SIG-M5 treated with dmso at 0.1 percent for 504 hours (cell line): ENCODE results near the gene BCL11B.
A peak's percentile ranks its signal among the peaks of the same experiment; 100 is the strongest.

ENCODE experiments used
- DNase-seq: peaks from one replicate; lab custom pipeline; 2025; ENCODE audit not compliant: unreplicated experiment; lab: John Stamatoyannopoulos, UW

BCL11B gene

GRCh38 chr14:99287269-99287942, 15.4 kb upstream of the BCL11B start:
- no peak for DNase-seq

- DNase-seq: no peak
Measured at GRCh38 chr14:99286761-99287160, 14.8 kb upstream of the BCL11B start.

GRCh38 chr14:99284254-99285004, 12.4 kb upstream of the BCL11B start:
- no peak for DNase-seq

GRCh38 chr14:99282261-99283050, 10.5 kb upstream of the BCL11B start:
- no peak for DNase-seq

GRCh38 chr14:99281396-99281795, 9.4 kb upstream of the BCL11B start:
- no peak for DNase-seq

GRCh38 chr14:99280852-99281251, 8.9 kb upstream of the BCL11B start:
- no peak for DNase-seq

- no peak for DNase-seq
Measured at GRCh38 chr14:99280066-99280731, 8.2 kb upstream of the BCL11B start.

GRCh38 chr14:99278836-99279235, 6.8 kb upstream of the BCL11B start:
- DNase-seq: no peak

- DNase-seq: no peak
Measured at GRCh38 chr14:99277530-99277929, 5.5 kb upstream of the BCL11B start.

GRCh38 chr14:99276482-99276881, 4.5 kb upstream of the BCL11B start:
- no peak for DNase-seq

- DNase-seq: no peak
Measured at GRCh38 chr14:99275222-99275584, 3.2 kb upstream of the BCL11B start.

GRCh38 chr14:99274346-99275221, 2.6 kb upstream of the BCL11B start:
- peak; percentile 69 for DNase-seq

- DNase-seq: no peak
Measured at GRCh38 chr14:99273766-99274345, 1.9 kb upstream of the BCL11B start.

GRCh38 chr14:99272899-99273765, 1.1 kb upstream of the BCL11B start:
- DNase-seq: no peak

- DNase-seq: no peak
Measured at GRCh38 chr14:99272632-99272898, 568 bp upstream of the BCL11B start.

- no peak for DNase-seq
Measured at GRCh38 chr14:99271221-99271941, 616 bp downstream of the BCL11B start.

- DNase-seq: no peak
Measured at GRCh38 chr14:99270458-99271220, 1.4 kb downstream of the BCL11B start.
